DND-41 (cell line): Measurements from ENCODE around the gene DCTN2.

Experiments used
- ATAC-seq: fragments of 200-7000 bp; cut with Tn5 transposase; 3 replicates; pipeline ENCODE4 v1.9.1; 2021; ENCODE audit warnings: low read depth; ENCODE audit not compliant: insufficient read depth
- DNase-seq: peaks from one replicate; pipeline ENCODE4 v3.0.0-alpha.2; 2020
- H2AFZ ChIP-seq: 2 replicates; pipeline ENCODE4 v1.6.0; 2012; ENCODE audit warnings: low read depth, low read length
- H3K27ac ChIP-seq: 2 replicates; pipeline ENCODE4 v1.5.1; 2012; ENCODE audit warnings: low read length, inconsistent platforms
- H3K27me3 ChIP-seq: fragments of 200-600 bp; sonication (generic); 2 replicates; pipeline ENCODE4 v1.6.0; 2012; ENCODE audit warnings: low read length, mild to moderate bottlenecking, inconsistent platforms; ENCODE audit not compliant: insufficient read depth, poor library complexity
- H3K36me3 ChIP-seq: 2 replicates; pipeline ENCODE4 v1.5.1; 2012; ENCODE audit warnings: low read length, inconsistent platforms; ENCODE audit not compliant: insufficient read depth
- H3K4me1 ChIP-seq: 2 replicates; pipeline ENCODE4 v1.5.1; 2012; ENCODE audit warnings: mild to moderate bottlenecking, low read length; ENCODE audit not compliant: insufficient read depth
- H3K4me2 ChIP-seq: 2 replicates; pipeline ENCODE4 v1.6.0; 2012; ENCODE audit warnings: mild to moderate bottlenecking, moderate library complexity, low read length, inconsistent platforms; ENCODE audit not compliant: insufficient read depth
- H3K4me3 ChIP-seq, 2 experiments: fragments of 200-600 bp in 1 of 2; shearing (Covaris generic) in 1 of 2; 2 replicates each; pipeline ENCODE4 v1.5.1; 2012 to 2016; ENCODE audit warnings: inconsistent platforms in 2 of 2, low read length in 2 of 2, mild to moderate bottlenecking in 2 of 2, low read depth in 1 of 2, moderate library complexity in 1 of 2
- H3K79me2 ChIP-seq: 2 replicates; pipeline ENCODE4 v1.6.0; 2012; ENCODE audit warnings: low read length, inconsistent platforms; ENCODE audit not compliant: insufficient read depth
- H3K9ac ChIP-seq: 2 replicates; pipeline ENCODE4 v1.6.0; 2012; ENCODE audit warnings: low read depth, mild to moderate bottlenecking, inconsistent platforms, low read length, moderate library complexity
- H3K9me3 ChIP-seq: 2 replicates; pipeline ENCODE4 v1.5.1; 2012; ENCODE audit warnings: low read length, moderate library complexity, mild to moderate bottlenecking, inconsistent platforms; ENCODE audit not compliant: insufficient read depth, severe bottlenecking
- H4K20me1 ChIP-seq: 2 replicates; pipeline ENCODE4 v1.6.0; 2012; ENCODE audit warnings: low read length; ENCODE audit not compliant: insufficient read depth
- EZH2 ChIP-seq: IDR thresholded peaks from 3 replicates; pipeline ENCODE4 v1.6.1; 2012; ENCODE audit warnings: borderline replicate concordance, low read depth, mild to moderate bottlenecking, moderate library complexity, low read length, inconsistent platforms; ENCODE audit not compliant: severe bottlenecking
- TF ChIP-seq, protein P1 (sequence below): IDR thresholded peaks from 2 replicates; pipeline ENCODE4 v1.5.1; 2012; ENCODE audit warnings: borderline replicate concordance, low read length, moderate library complexity, mild to moderate bottlenecking; ENCODE audit not compliant: poor library complexity, severe bottlenecking; ENCODE audit errors: extremely low read depth

The DCTN2 gene

DNA sequence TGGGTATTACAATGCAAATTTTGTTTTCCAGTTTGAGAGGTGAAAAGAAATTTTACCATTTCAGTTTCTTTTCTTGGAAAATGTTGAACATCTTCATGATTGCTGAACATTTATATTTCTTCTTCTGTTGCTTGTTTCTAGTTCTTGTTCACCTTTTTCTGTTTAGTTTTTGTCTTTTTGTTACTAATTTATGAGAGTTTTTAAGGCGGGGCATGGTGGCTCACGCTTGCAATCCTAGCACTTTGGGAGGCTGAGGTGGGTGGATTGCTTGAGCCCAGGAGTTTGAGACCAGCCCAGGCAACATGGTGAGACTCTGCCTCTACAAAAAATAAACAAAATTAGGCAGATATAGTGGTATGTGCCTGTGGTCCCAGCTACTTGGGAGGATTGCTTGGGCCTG lies 13.5 kb upstream of the DCTN2 start:
- H4K20me1 ChIP-seq, result no peaks in the 10 kb centered on the region

DNA sequence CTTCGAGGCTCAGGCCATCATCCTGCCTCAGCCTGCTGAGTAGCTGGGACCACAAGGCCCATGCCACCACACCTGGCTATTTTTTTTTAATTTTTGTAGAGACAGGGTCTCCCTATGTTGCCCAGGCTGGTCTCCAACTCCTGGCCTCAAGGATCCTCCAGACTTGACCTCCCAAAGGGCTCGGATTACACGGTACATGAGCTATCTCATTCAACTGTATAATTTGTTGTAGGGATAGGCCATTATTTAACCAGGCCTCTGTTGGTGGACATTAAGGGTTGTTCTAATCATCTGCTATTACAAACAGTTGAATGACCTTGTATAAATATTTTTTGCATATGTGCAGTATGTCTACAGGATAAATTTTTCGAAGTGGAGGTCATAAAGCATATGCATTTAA lies 11.9 kb upstream of the DCTN2 start:
- DNase-seq (no peak), ATAC-seq (no peak)
- H3K9ac ChIP-seq, result no peak overlapping the region
- peaks cover 22% of the 10 kb centered on the region for H3K27me3 ChIP-seq
- H3K79me2 ChIP-seq, result no peaks in the 10 kb centered on the region
- H3K9me3 ChIP-seq, result no peaks in the 10 kb centered on the region
- H2AFZ ChIP-seq, result no peak overlapping the region
- no peaks in the 10 kb centered on the region for H3K36me3 ChIP-seq
- H4K20me1 ChIP-seq, result no peaks in the 10 kb centered on the region
- H3K27ac ChIP-seq, result no peak overlapping the region
- no peak for TF ChIP-seq EZH2
- no peak overlapping the region for H3K4me3 ChIP-seq
- no peaks in the 10 kb centered on the region for H3K4me1 ChIP-seq
- H3K4me2 ChIP-seq, result no peak overlapping the region

More for the DNA sequence above, 13.5 kb upstream of the DCTN2 start:
- no peak overlapping the region for H3K27ac ChIP-seq
- no peaks in the 10 kb centered on the region for H3K36me3 ChIP-seq
- ATAC-seq, result no peak
- no peak overlapping the region for H3K9ac ChIP-seq
- no peak overlapping the region for H2AFZ ChIP-seq
- H3K4me2 ChIP-seq, result no peak overlapping the region
- TF ChIP-seq EZH2, result no peak
- TF ChIP-seq, protein P1, sequence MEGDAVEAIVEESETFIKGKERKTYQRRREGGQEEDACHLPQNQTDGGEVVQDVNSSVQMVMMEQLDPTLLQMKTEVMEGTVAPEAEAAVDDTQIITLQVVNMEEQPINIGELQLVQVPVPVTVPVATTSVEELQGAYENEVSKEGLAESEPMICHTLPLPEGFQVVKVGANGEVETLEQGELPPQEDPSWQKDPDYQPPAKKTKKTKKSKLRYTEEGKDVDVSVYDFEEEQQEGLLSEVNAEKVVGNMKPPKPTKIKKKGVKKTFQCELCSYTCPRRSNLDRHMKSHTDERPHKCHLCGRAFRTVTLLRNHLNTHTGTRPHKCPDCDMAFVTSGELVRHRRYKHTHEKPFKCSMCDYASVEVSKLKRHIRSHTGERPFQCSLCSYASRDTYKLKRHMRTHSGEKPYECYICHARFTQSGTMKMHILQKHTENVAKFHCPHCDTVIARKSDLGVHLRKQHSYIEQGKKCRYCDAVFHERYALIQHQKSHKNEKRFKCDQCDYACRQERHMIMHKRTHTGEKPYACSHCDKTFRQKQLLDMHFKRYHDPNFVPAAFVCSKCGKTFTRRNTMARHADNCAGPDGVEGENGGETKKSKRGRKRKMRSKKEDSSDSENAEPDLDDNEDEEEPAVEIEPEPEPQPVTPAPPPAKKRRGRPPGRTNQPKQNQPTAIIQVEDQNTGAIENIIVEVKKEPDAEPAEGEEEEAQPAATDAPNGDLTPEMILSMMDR, result no peak
- H3K4me1 ChIP-seq, result no peaks in the 10 kb centered on the region
- no peak for DNase-seq
- peaks cover 20% of the 10 kb centered on the region for H3K27me3 ChIP-seq
- no peaks in the 10 kb centered on the region for H3K9me3 ChIP-seq
- H3K79me2 ChIP-seq, result no peaks in the 10 kb centered on the region
- H3K4me3 ChIP-seq, result no peak overlapping the region

DNA sequence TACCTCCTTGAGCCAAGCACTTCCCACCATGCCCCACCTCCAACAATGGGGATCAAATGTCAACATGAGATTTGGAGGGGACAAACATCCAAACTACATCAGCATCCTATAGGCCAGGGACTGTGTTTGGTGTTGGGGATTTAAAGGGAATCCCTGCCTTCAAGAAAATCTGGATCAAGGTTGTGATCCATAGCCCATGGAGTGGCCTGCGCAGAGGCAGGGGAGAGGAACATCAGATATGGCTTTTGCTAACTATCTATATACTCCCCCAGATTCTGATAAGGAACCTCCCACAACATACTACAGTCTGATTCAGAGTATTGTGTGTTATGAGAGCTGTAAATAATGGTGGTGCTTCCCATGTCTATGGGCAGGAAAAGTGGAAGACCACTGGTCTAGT lies 7.9 kb upstream of the DCTN2 start:
- H3K4me1 ChIP-seq, result no peaks in the 10 kb centered on the region
- H3K9me3 ChIP-seq, result no peaks in the 10 kb centered on the region
- H3K27ac ChIP-seq, result no peak overlapping the region
- no peak overlapping the region for H3K9ac ChIP-seq
- H4K20me1 ChIP-seq, result no peaks in the 10 kb centered on the region
- H2AFZ ChIP-seq, result no peak overlapping the region
- ATAC-seq, result no peak
- no peak overlapping the region for H3K4me2 ChIP-seq
- H3K36me3 ChIP-seq, result no peaks in the 10 kb centered on the region
- TF ChIP-seq, protein P1, result no peak
- no peak for TF ChIP-seq EZH2
- H3K27me3 ChIP-seq, result peaks cover 20% of the 10 kb centered on the region
- no peak for DNase-seq
- H3K4me3 ChIP-seq, result no peak overlapping the region
- no peaks in the 10 kb centered on the region for H3K79me2 ChIP-seq

DNA sequence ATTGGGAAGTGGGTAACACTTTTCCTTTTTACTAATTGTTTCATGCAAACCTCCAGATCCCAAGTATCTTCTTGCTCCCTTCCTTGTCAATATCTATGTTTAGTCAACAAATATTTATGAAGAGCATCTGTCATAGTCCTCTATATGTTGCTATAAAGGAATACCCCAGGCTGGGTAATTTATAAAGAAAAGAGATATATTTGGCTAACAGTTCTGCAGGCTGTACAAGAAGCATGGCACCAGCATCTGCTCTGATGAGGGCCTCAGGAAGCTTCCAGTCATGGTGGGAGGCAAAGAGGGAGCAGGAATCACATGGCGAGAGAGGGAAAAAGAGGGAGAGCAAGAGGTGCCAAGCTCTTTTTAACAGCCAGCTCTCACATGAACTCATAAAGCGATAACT lies 7.5 kb upstream of the DCTN2 start:
- Histone ChIP-seq H3K9ac (no peak overlapping the region), H4K20me1 (no peaks in the 10 kb centered on the region), H3K4me3 (no peak overlapping the region), H3K79me2 (no peaks in the 10 kb centered on the region), H3K27ac (no peak overlapping the region), H3K27me3 (peaks cover 20% of the 10 kb centered on the region), H3K4me1 (no peaks in the 10 kb centered on the region), H3K4me2 (no peak overlapping the region), H2AFZ (no peak overlapping the region), H3K9me3 (no peaks in the 10 kb centered on the region), H3K36me3 (no peaks in the 10 kb centered on the region)
- TF ChIP-seq, protein P1, result no peak
- TF ChIP-seq EZH2, result no peak
- no peak for ATAC-seq
- DNase-seq, result no peak
